Endothelial cell of umbilical vein (primary cell): ENCODE data around the gene SRRD. TPM values are rescaled to one million over a fixed set of nuclear protein-coding genes. Genes with fewer than 3 reads are reported as not detected.

ENCODE experiments used
- BruUV-seq: library from RNA; stranded (reverse); fragments of 400-500 nt; replicated peaks from 2 replicates; lab custom pipeline; 2021; lab: Mats Ljungman, UMichigan
- CTCF ChIA-PET: fragments of 300-600, 350-600 bp; sonication (Branson Sonifier 250); formaldehyde crosslinking; loops from one replicate; lab custom pipeline; 2021; ENCODE audit warnings: antibody characterized with exemption, inconsistent platforms; lab: Charles Lee
- POLR2A ChIA-PET: fragments of 300-600, 350-600 bp; sonication (Branson Sonifier 250); formaldehyde crosslinking; loops from one replicate; lab custom pipeline; 2021; ENCODE audit warnings: antibody characterized with exemption, inconsistent platforms; lab: Charles Lee
- DNase-seq: peaks from one replicate; pipeline ENCODE4 v3.0.0-alpha.2; 2011; ENCODE audit warnings: low read depth, low spot score
- FAIRE-seq: peaks from 2 replicates; lab custom pipeline; 2011; peaks lifted over from hg19 to GRCh38; lab: Jason Lieb, UNC
- H2AFZ ChIP-seq: 2 replicates; pipeline ENCODE4 v1.6.0; 2012; ENCODE audit warnings: low read depth, low read length, control low read depth, inconsistent platforms
- H3K27ac ChIP-seq: 2 replicates; pipeline ENCODE4 v1.5.1; 2011; ENCODE audit warnings: low read depth, mild to moderate bottlenecking, control low read depth, low read length, moderate library complexity; ENCODE audit not compliant: insufficient read depth
- H3K27me3 ChIP-seq, 2 experiments: 2 replicates each; pipeline versions ENCODE4 v1.6.0 to v1.6.1; 2011; ENCODE audit warnings: low read length in 2 of 2, mixed read lengths in 1 of 2; ENCODE audit not compliant: control insufficient read depth in 2 of 2, insufficient read depth in 2 of 2
- H3K36me3 ChIP-seq, 2 experiments: 2 replicates in 1 of 2; 3 replicates in 1 of 2; pipeline ENCODE4 v1.5.1; 2011; ENCODE audit warnings: low read length in 2 of 2, mild to moderate bottlenecking in 1 of 2, moderate library complexity in 1 of 2; ENCODE audit not compliant: control insufficient read depth in 2 of 2, insufficient read depth in 2 of 2; ENCODE audit errors: extremely low read depth in 1 of 2
- H3K4me1 ChIP-seq: 3 replicates; pipeline ENCODE4 v1.5.1; 2011; ENCODE audit warnings: mild to moderate bottlenecking, low read length; ENCODE audit not compliant: control insufficient read depth, insufficient read depth; ENCODE audit errors: extremely low read depth
- H3K4me2 ChIP-seq: 2 replicates; pipeline ENCODE4 v1.6.1; 2011; ENCODE audit warnings: low read length, control low read depth, mixed read lengths; ENCODE audit not compliant: insufficient read depth
- H3K4me3 ChIP-seq, 3 experiments: fragments of 200-600 bp in 1 of 3; sonication (generic), shearing (Covaris generic) in 1 of 3; replicated peaks in 1 of 3; 2 replicates each; pipeline ENCODE4 v1.5.1; 2011 to 2016; ENCODE audit warnings: control low read depth in 3 of 3, low read length in 3 of 3, mild to moderate bottlenecking in 2 of 3, inconsistent platforms in 1 of 3, low read depth in 1 of 3, moderate library complexity in 1 of 3; ENCODE audit not compliant: insufficient read depth in 1 of 3
- H3K79me2 ChIP-seq: 2 replicates; pipeline ENCODE4 v1.6.0; 2012; ENCODE audit warnings: low read length, inconsistent platforms; ENCODE audit not compliant: control insufficient read depth, insufficient read depth
- H3K9ac ChIP-seq: replicated peaks from 2 replicates; pipeline ENCODE3; 2011; ENCODE audit warnings: low read length, control low read depth; ENCODE audit not compliant: insufficient read depth; ENCODE audit errors: extremely low read depth
- H3K9me1 ChIP-seq: replicated peaks from 3 replicates; pipeline ENCODE4 v1.6.0; 2011; ENCODE audit warnings: mild to moderate bottlenecking, low read length; ENCODE audit not compliant: control insufficient read depth, insufficient read depth; ENCODE audit errors: extremely low read depth
- H3K9me3 ChIP-seq: replicated peaks from 2 replicates; pipeline ENCODE4 v1.5.1; 2012; ENCODE audit warnings: low read length, inconsistent platforms; ENCODE audit not compliant: control insufficient read depth, insufficient read depth
- H4K20me1 ChIP-seq: replicated peaks from 2 replicates; pipeline ENCODE3; 2011; ENCODE audit warnings: mild to moderate bottlenecking, low read length; ENCODE audit not compliant: control insufficient read depth, insufficient read depth; ENCODE audit errors: extremely low read depth
- EZH2 ChIP-seq: IDR thresholded peaks from 2 replicates; pipeline ENCODE4 v1.6.1; 2012; ENCODE audit warnings: borderline replicate concordance, low read depth, mild to moderate bottlenecking, moderate library complexity, low read length, inconsistent platforms; ENCODE audit not compliant: severe bottlenecking
- FOS ChIP-seq: IDR thresholded peaks from 2 replicates; pipeline ENCODE4 v1.6.1; 2011; ENCODE audit warnings: mild to moderate bottlenecking, low read length, moderate library complexity, borderline replicate concordance; ENCODE audit not compliant: insufficient read depth
- GATA2 ChIP-seq: IDR thresholded peaks from 2 replicates; pipeline ENCODE4 v1.7.0; 2011; ENCODE audit warnings: low read depth, mild to moderate bottlenecking, moderate library complexity, mixed read lengths, low read length; ENCODE audit not compliant: insufficient read length, insufficient read depth
- JUN ChIP-seq: IDR thresholded peaks from 2 replicates; pipeline ENCODE4 v1.6.1; 2011; ENCODE audit warnings: borderline replicate concordance, low read depth; ENCODE audit not compliant: insufficient read length, insufficient read depth
- MYC ChIP-seq: IDR thresholded peaks from one replicate; pipeline ENCODE4 v1.6.1; 2011; ENCODE audit warnings: mild to moderate bottlenecking, low read depth, low read length
- POLR2A ChIP-seq: IDR thresholded peaks from 2 replicates; pipeline ENCODE4 v1.6.1; 2012; ENCODE audit warnings: low read depth, mild to moderate bottlenecking, control low read depth, low read length
- POLR2AphosphoS5 ChIP-seq: IDR thresholded peaks from 2 replicates; pipeline ENCODE4 v1.6.1; 2012; ENCODE audit warnings: low read depth, mild to moderate bottlenecking, control low read depth, low read length, moderate library complexity; ENCODE audit not compliant: insufficient read depth
- dilution Hi-C: fragments of 300-500 bp; cut with MboI; formaldehyde crosslinking; loops from one replicate; pipeline ENCODE4 v1.15.0; 2019; ENCODE audit warnings: low sequenced_read_pairs; ENCODE audit not compliant: extremely low pct_ligation_motif_present
- intact Hi-C: fragments of 100-400 bp; cut with micrococcal nuclease; formaldehyde crosslinking; loops from one replicate; pipeline ENCODE4 v1.10.0; 2022
- polyA plus RNA-seq, 4 experiments: library from polyadenylated mRNA; depleted of rRNA in 3 of 4; stranded (reverse) in 3 of 4; unstranded in 1 of 4; fragments of >200 nt; gene quantifications; 2 replicates each; pipeline versions ENCODE4 v1.2.1 to v1.2.3, GENCODE V29; 2011 to 2012; ENCODE audit warnings: missing spikeins in 1 of 4
- total RNA-seq: library from RNA; stranded (reverse); gene quantifications from 2 replicates; pipeline ENCODE4 v1.2.3, GENCODE V29; 2021
- TF ChIP-seq, protein P1 (sequence below): IDR thresholded peaks from 2 replicates; pipeline ENCODE4 v1.6.1; 2011; ENCODE audit not compliant: insufficient read depth, insufficient read length
- TF ChIP-seq, protein P2 (sequence below), 2 donors: IDR thresholded peaks; 1 replicate in 1 of 2; 2 replicates in 1 of 2; pipeline ENCODE4 v1.5.1; 2011; ENCODE audit warnings: low read length in 2 of 2, mild to moderate bottlenecking in 2 of 2, moderate library complexity in 2 of 2, control low read depth in 1 of 2, inconsistent platforms in 1 of 2, low read depth in 1 of 2; ENCODE audit not compliant: insufficient read depth in 1 of 2; ENCODE audit errors: extremely low read depth in 1 of 2

The SRRD gene
- total and polyA plus RNA-seq, 2 donors (not counting 3 experiments of a cell fraction or from before 2014, with no cell fraction given) = 23.4 to 24.2 TPM

- CTCF ChIA-PET = interaction anchor here (1.2 to 3.0 kb wide), 4 partner anchors 13 to 84 kb away, joined by 4 to 9 read pairs (median 6); no protein-coding TSS in a partner anchor
- BruUV-seq = no TSS peak
- no peaks in the 10 kb centered on the region for H3K79me2 ChIP-seq
Measured at GRCh38 chr22:26448334-26448733, 35.3 kb upstream of the SRRD start.

More at GRCh38 chr22:26448334-26448733, 35.3 kb upstream of the SRRD start:
- DNase-seq (no peak), FAIRE-seq (no peak)
- TF ChIP-seq POLR2A = no peak
- no peak for TF ChIP-seq JUN
- TF ChIP-seq FOS = no peak
- TF ChIP-seq MYC = no peak
- TF ChIP-seq, protein P1, sequence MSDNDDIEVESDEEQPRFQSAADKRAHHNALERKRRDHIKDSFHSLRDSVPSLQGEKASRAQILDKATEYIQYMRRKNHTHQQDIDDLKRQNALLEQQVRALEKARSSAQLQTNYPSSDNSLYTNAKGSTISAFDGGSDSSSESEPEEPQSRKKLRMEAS = no peak
- TF ChIP-seq EZH2 = no peak
- no peak for TF ChIP-seq POLR2AphosphoS5
- TF ChIP-seq GATA2 = no peak
- TF ChIP-seq, protein P2, sequence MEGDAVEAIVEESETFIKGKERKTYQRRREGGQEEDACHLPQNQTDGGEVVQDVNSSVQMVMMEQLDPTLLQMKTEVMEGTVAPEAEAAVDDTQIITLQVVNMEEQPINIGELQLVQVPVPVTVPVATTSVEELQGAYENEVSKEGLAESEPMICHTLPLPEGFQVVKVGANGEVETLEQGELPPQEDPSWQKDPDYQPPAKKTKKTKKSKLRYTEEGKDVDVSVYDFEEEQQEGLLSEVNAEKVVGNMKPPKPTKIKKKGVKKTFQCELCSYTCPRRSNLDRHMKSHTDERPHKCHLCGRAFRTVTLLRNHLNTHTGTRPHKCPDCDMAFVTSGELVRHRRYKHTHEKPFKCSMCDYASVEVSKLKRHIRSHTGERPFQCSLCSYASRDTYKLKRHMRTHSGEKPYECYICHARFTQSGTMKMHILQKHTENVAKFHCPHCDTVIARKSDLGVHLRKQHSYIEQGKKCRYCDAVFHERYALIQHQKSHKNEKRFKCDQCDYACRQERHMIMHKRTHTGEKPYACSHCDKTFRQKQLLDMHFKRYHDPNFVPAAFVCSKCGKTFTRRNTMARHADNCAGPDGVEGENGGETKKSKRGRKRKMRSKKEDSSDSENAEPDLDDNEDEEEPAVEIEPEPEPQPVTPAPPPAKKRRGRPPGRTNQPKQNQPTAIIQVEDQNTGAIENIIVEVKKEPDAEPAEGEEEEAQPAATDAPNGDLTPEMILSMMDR (IDR thresholded peaks at IDR 0.05; ENCODE audit: extremely low read depth in 1 of 2, insufficient read depth in 1 of 2, low read depth in 1 of 2, low read length in 2 of 2) = no peak
- Histone ChIP-seq H4K20me1 (no peaks in the 10 kb centered on the region), H2AFZ (no peak overlapping the region), H3K27ac (no peak overlapping the region), H3K4me2 (no peak overlapping the region), H3K4me1 (no peaks in the 10 kb centered on the region), H3K36me3 (peaks cover 2 to 11% of the 10 kb centered on the region in 2 experiments), H3K9me3 (no peaks in the 10 kb centered on the region), H3K27me3 (no peaks in the 10 kb centered on the region), H3K9me1 (no peaks in the 10 kb centered on the region), H3K9ac (no peak overlapping the region), H3K4me3 (no peak overlapping the region)
- dilution Hi-C loops = no loop called here
- POLR2A ChIA-PET = interaction anchor here (0.9 kb wide), 1 partner anchor 18 kb away, joined by 3 read pairs; no protein-coding TSS in a partner anchor
- intact Hi-C loops = no loop called here
